Tibial nerve (tissue), 4 donors: Measurements from ENCODE around the gene ANKRD66.

Source experiments
- CTCF ChIP-seq, 5 experiments: fragments of 200-600 bp in 3 of 5; fragments of 450-650 bp in 2 of 5; sonication (generic) in 3 of 5; IDR thresholded peaks; one replicate each; pipeline ENCODE4 v1.5.1; 2016 to 2019; ENCODE audit warnings: antibody characterized with exemption in 5 of 5, mild to moderate bottlenecking in 3 of 5, moderate library complexity in 2 of 5
- EP300 ChIP-seq, 2 donors: sonication (generic); formaldehyde crosslinking; IDR thresholded peaks; one replicate each; pipeline ENCODE4 v1.6.1; 2017; ENCODE audit warnings: antibody characterized with exemption in 2 of 2, mild to moderate bottlenecking in 1 of 2
- POLR2A ChIP-seq, 2 donors: fragments of 450-650 bp; IDR thresholded peaks; one replicate each; pipeline ENCODE4 v1.6.1; 2017; ENCODE audit warnings: antibody characterized with exemption in 2 of 2, mild to moderate bottlenecking in 2 of 2, moderate library complexity in 2 of 2

GRCh38 chr6:46746696-46747095 is at the start of gene ANKRD66:
- TF ChIP-seq CTCF (IDR thresholded peaks at IDR 0.05) = no peak
- no peak for TF ChIP-seq POLR2A (IDR thresholded peaks at IDR 0.05)
- no peak for TF ChIP-seq EP300 (IDR thresholded peaks at IDR 0.05)
